Neural cell (in vitro differentiated cells): ENCODE data around the gene IQSEC1. TPM values are rescaled to one million over a fixed set of nuclear protein-coding genes. Genes with fewer than 3 reads are reported as not detected.

Experiments used
- H2AFZ ChIP-seq: fragments of 200-600, 300-800 bp; sonication (generic), shearing (Covaris generic); 2 replicates; pipeline ENCODE4 v1.6.0; 2014; ENCODE audit warnings: low read depth, mild to moderate bottlenecking, antibody characterized with exemption, low read length, moderate library complexity
- H3F3A ChIP-seq: fragments of 200-600 bp; shearing (Covaris generic); 2 replicates; pipeline ENCODE4 v1.6.1; 2016; ENCODE audit warnings: mild to moderate bottlenecking, moderate library complexity, mixed read lengths, antibody characterized with exemption, low read length; ENCODE audit not compliant: insufficient read depth, poor library complexity, severe bottlenecking
- H3K27ac ChIP-seq: fragments of 200-600, 300-800 bp; sonication (generic), shearing (Covaris generic); 2 replicates; pipeline ENCODE4 v1.5.1; 2014; ENCODE audit warnings: mild to moderate bottlenecking, low read length, moderate library complexity
- H3K27me3 ChIP-seq: fragments of 300-800, 200-600 bp; sonication (generic), shearing (Covaris generic); 2 replicates; pipeline ENCODE4 v1.6.0; 2014; ENCODE audit warnings: mild to moderate bottlenecking, low read depth, low read length, moderate library complexity; ENCODE audit not compliant: insufficient read depth
- H3K36me3 ChIP-seq: fragments of 300-800, 200-600 bp; sonication (generic), shearing (Covaris generic); 2 replicates; pipeline ENCODE4 v1.5.1; 2014; ENCODE audit warnings: mild to moderate bottlenecking, antibody characterized with exemption, low read length, moderate library complexity; ENCODE audit not compliant: insufficient read depth
- H3K4me2 ChIP-seq: fragments of 300-800, 200-600 bp; sonication (generic), shearing (Covaris generic); 2 replicates; pipeline ENCODE4 v1.6.0; 2014; ENCODE audit warnings: mild to moderate bottlenecking, low read length
- H3K4me3 ChIP-seq: fragments of 300-800, 200-600 bp; sonication (generic), shearing (Covaris generic); 2 replicates; pipeline ENCODE4 v1.5.1; 2014; ENCODE audit warnings: mild to moderate bottlenecking, low read length, moderate library complexity
- H3K79me2 ChIP-seq: fragments of 200-600 bp; shearing (Covaris generic); replicated peaks from 2 replicates; pipeline ENCODE4 v1.6.0; 2014; ENCODE audit warnings: mild to moderate bottlenecking, low read length, moderate library complexity; ENCODE audit not compliant: insufficient read depth
- H3K9ac ChIP-seq: fragments of 300-800, 200-600 bp; sonication (generic), shearing (Covaris generic); 2 replicates; pipeline ENCODE4 v1.6.1; 2016; ENCODE audit warnings: mild to moderate bottlenecking, low read length, mixed read lengths
- H3K9me2 ChIP-seq: fragments of 200-600 bp; shearing (Covaris generic); 2 replicates; pipeline ENCODE4 v1.6.1; 2016; ENCODE audit warnings: mild to moderate bottlenecking, low read length, mixed read lengths; ENCODE audit not compliant: insufficient read depth
- H3K9me3 ChIP-seq: fragments of 200-600, 300-800 bp; sonication (generic), shearing (Covaris generic); 2 replicates; pipeline ENCODE4 v1.6.1; 2016; ENCODE audit warnings: mild to moderate bottlenecking, mixed run types, low read length, moderate library complexity, mixed read lengths
- H4K20me1 ChIP-seq: fragments of 200-600 bp; shearing (Covaris generic); 2 replicates; pipeline ENCODE4 v1.6.1; 2016; ENCODE audit warnings: mild to moderate bottlenecking, mixed run types; ENCODE audit not compliant: insufficient read depth
- CTCF ChIP-seq: fragments of 450-650 bp; IDR thresholded peaks from 2 replicates; pipeline ENCODE4 v1.5.1; 2014; ENCODE audit warnings: antibody characterized with exemption, mild to moderate bottlenecking, moderate library complexity; ENCODE audit not compliant: poor library complexity, severe bottlenecking
- EP300 ChIP-seq: fragments of 450-650 bp; conservative IDR thresholded peaks from 2 replicates; pipeline ENCODE4 v1.6.1; 2014; ENCODE audit warnings: antibody characterized with exemption, mild to moderate bottlenecking, moderate library complexity; ENCODE audit not compliant: poor library complexity, severe bottlenecking
- EZH2 ChIP-seq: fragments of 200-600, 300-800 bp; shearing (Covaris generic), sonication (generic); IDR thresholded peaks from 2 replicates; pipeline ENCODE4 v1.6.1; 2014; ENCODE audit warnings: antibody characterized with exemption, low read length, borderline replicate concordance, mild to moderate bottlenecking; ENCODE audit not compliant: insufficient read depth, poor library complexity, severe bottlenecking
- MXI1 ChIP-seq: fragments of 450-650 bp; conservative IDR thresholded peaks from 2 replicates; pipeline ENCODE4 v1.6.1; 2014; ENCODE audit warnings: antibody characterized with exemption, mild to moderate bottlenecking; ENCODE audit not compliant: poor library complexity, severe bottlenecking
- POLR2AphosphoS5 ChIP-seq: IDR thresholded peaks from 2 replicates; pipeline ENCODE4 v1.6.1; 2012
- RAD21 ChIP-seq: fragments of 450-650 bp; conservative IDR thresholded peaks from 2 replicates; pipeline ENCODE4 v1.6.1; 2014; ENCODE audit warnings: antibody characterized with exemption, mild to moderate bottlenecking, moderate library complexity
- REST ChIP-seq: IDR thresholded peaks from 2 replicates; pipeline ENCODE4 v1.6.1; 2012; ENCODE audit warnings: borderline replicate concordance
- SMC3 ChIP-seq: fragments of 450-650 bp; conservative IDR thresholded peaks from 2 replicates; pipeline ENCODE4 v1.6.1; 2014; ENCODE audit warnings: antibody characterized with exemption, mild to moderate bottlenecking, moderate library complexity; ENCODE audit not compliant: poor library complexity
- TAF1 ChIP-seq: IDR thresholded peaks from 2 replicates; pipeline ENCODE4 v1.6.1; 2012; ENCODE audit warnings: low read depth
- polyA plus RNA-seq: library from polyadenylated mRNA; depleted of rRNA; stranded (reverse); fragments of >200 nt; gene quantifications from 2 replicates; pipeline ENCODE4 v1.2.3, GENCODE V29; 2014

Gene IQSEC1
- polyA plus RNA-seq, 1 donor from 2014 or later: 6.0 TPM

- H3K4me3 ChIP-seq: no peak overlapping the region
- no peaks in the 10 kb centered on the region for H4K20me1 ChIP-seq
- no peaks in the 10 kb centered on the region for H3F3A ChIP-seq
- H3K36me3 ChIP-seq: no peaks in the 10 kb centered on the region
- H3K27ac ChIP-seq: no peak overlapping the region
- H3K9me2 ChIP-seq: no peaks in the 10 kb centered on the region
- H3K4me2 ChIP-seq: no peak overlapping the region
- H3K9ac ChIP-seq: no peak overlapping the region
- H2AFZ ChIP-seq: no peak overlapping the region
- no peaks in the 10 kb centered on the region for H3K79me2 ChIP-seq
- H3K9me3 ChIP-seq: no peaks in the 10 kb centered on the region
- no peak for TF ChIP-seq POLR2AphosphoS5
- TF ChIP-seq EP300: no peak
- TF ChIP-seq MXI1: no peak
- TF ChIP-seq TAF1: no peak
- TF ChIP-seq SMC3: no peak
- no peak for TF ChIP-seq CTCF
- no peak for TF ChIP-seq REST
- no peak for TF ChIP-seq EZH2
- TF ChIP-seq RAD21: no peak
- H3K27me3 ChIP-seq: no peaks in the 10 kb centered on the region
Measured at GRCh38 chr3:13080026-13080425, 6.8 kb upstream of the IQSEC1 start.

- no peak overlapping the region for H3K4me3 ChIP-seq
- H3K9me2 ChIP-seq: no peaks in the 10 kb centered on the region
- H3K4me2 ChIP-seq: no peak overlapping the region
- H3K27me3 ChIP-seq: no peaks in the 10 kb centered on the region
- H3K9ac ChIP-seq: no peak overlapping the region
- no peaks in the 10 kb centered on the region for H3K9me3 ChIP-seq
- H2AFZ ChIP-seq: no peak overlapping the region
- no peak overlapping the region for H3K27ac ChIP-seq
- H4K20me1 ChIP-seq: no peaks in the 10 kb centered on the region
- TF ChIP-seq POLR2AphosphoS5: no peak
- TF ChIP-seq EP300: no peak
- TF ChIP-seq SMC3: no peak
- no peak for TF ChIP-seq TAF1
- no peak for TF ChIP-seq MXI1
- TF ChIP-seq CTCF: no peak
- no peak for TF ChIP-seq REST
- TF ChIP-seq RAD21: no peak
- no peak for TF ChIP-seq EZH2
- H3F3A ChIP-seq: no peaks in the 10 kb centered on the region
- H3K36me3 ChIP-seq: no peaks in the 10 kb centered on the region
- H3K79me2 ChIP-seq: no peaks in the 10 kb centered on the region
Measured at GRCh38 chr3:13079510-13079909, 6.3 kb upstream of the IQSEC1 start.
